ENCODE data around the gene TAC1.
"Not testable (repeated sequence)": the region's sequence is repeated elsewhere in the genome, so short reads cannot be mapped to it uniquely, and the experiment has no call there.

Gene TAC1

DNA sequence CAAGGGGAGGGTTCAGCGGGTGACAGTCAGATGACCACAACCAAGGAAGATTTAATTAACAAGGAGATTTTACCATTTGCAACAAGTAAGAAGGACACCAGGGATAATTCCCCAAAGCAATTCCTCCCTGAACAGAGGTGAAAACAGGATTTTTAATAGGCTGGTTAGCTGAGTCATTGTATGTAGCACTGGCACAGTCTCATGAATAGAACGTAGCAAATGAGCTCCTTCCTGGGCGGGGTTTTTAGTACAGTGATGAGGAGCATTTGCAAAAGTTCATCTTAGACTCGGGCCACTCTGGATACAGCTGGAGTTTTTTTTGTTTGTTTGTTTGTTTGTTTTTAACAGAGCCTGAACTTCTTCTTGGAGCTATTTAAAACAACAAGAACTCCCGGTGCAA lies 39.0 kb downstream of the TAC1 start:
- no peak for ATAC-seq (replicated peaks)
- H3K4me3 Mint-ChIP-seq: no peak overlapping the region
- H3K36me3 Mint-ChIP-seq: no peaks in the 10 kb centered on the region
- H3K4me1 Mint-ChIP-seq: no peaks in the 10 kb centered on the region
- no peak for DNase-seq
- no peaks in the 10 kb centered on the region for H3K9me3 Mint-ChIP-seq
- no peak overlapping the region for H3K27ac Mint-ChIP-seq
- H3K27me3 Mint-ChIP-seq: no peaks in the 10 kb centered on the region

DNA sequence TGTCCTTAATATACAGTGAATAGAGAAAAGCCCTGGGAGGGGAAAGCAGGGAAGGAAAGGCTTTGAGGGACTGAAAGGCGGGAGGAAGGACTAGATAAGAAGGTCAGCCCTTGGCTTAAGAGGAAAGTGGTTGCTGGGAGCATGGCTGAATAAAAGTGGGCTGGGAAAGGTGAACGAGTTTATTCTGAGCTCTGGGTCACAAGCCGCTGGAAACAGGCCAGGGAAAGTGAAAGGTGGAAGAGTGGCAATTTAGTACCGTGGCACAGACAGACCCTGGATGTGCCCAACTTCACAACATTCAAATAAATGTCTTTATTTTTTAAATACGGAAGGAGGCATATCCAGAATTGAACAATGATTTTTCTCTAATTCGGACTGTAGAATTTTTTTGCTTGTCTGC lies 39.7 kb downstream of the TAC1 start:
- no peak for ATAC-seq (replicated peaks)
- no peak overlapping the region for H3K27ac Mint-ChIP-seq

DNA sequence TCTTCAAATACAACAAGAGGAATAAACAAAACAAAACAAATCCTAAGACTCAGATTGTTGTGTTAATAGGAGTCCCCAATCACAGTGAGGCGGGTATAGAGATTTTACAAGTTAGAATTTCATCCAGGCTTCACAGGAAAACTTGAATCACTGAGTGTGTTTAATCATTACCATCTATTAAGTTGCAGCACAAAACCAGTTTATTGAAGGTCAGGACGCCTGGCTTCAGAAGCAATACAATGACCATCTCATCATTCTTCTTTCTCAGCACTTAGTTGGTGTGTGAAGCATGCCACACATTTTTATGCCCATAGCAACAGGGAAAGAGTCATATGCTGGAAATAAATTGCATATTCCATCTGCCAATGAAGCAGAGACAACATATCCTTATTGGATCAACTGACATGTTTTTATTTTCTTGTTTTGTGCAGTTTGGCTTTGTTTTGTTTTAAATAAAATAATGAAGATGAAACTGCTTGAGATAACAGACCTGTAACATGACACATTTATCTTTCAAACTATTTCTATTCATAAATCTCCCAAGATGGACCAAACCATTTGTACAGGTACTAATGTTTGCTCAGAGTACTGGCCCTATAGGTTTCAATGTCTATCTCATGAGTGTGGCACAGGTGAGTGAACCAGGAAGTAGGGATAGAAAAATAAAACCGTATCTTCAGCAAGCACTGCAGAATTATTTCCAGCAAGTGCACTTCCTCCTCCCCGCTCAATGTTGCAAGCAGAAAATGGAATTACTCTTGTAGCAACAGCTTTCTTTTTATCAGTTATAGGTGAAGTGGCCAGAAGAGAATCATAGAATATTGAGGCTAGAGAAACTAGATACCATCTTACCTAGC lies 40.4 kb downstream of the TAC1 start:
- no peaks in the 10 kb centered on the region for H3K4me1 Mint-ChIP-seq
- ATAC-seq (replicated peaks) (no peak), DNase-seq (no peak)
- H3K27ac Mint-ChIP-seq: no peak overlapping the region
- no peaks in the 10 kb centered on the region for H3K36me3 Mint-ChIP-seq
- no peaks in the 10 kb centered on the region for H3K9me3 Mint-ChIP-seq
- no peak overlapping the region for H3K4me3 Mint-ChIP-seq
- H3K27me3 Mint-ChIP-seq: peaks cover 0 to 6% of the 10 kb centered on the region in 2 donors

More for the DNA sequence above, 39.7 kb downstream of the TAC1 start:
- Mint-ChIP-seq H3K9me3 (no peaks in the 10 kb centered on the region), H3K4me1 (no peaks in the 10 kb centered on the region), H3K36me3 (no peaks in the 10 kb centered on the region), H3K4me3 (no peak overlapping the region), H3K27me3 (peaks cover 0 to 5% of the 10 kb centered on the region in 2 donors)
- DNase-seq: no peak

DNA sequence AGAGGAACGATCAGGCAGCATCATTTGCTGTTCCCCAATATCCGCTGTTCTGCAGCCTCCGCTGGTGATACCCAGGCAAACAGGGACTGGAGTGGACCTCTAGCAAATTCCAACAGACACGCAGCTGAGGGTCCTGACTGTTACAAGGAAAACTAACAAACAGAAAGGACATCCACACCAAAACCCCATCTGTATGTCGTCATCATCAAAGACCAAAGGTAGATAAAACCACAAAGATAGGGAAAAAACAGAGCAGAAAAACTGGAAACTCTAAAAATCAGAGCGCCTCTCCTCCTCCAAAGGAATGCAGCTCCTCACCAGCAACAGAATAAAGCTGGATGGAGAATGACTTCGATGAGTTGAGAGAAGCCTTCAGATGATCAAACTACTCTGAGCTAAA lies 54.5 kb downstream of the TAC1 start:
- not testable (repeated sequence) for ATAC-seq (replicated peaks); H3K4me1 Mint-ChIP-seq; DNase-seq; H3K4me3 Mint-ChIP-seq; H3K27ac Mint-ChIP-seq; H3K27me3 Mint-ChIP-seq; H3K36me3 Mint-ChIP-seq
- H3K9me3 Mint-ChIP-seq: peaks cover 17 to 27% of the 10 kb centered on the region in 2 donors
